GM18909 (cell line): ENCODE measurements around the gene YBX2.

Experiments
- ATAC-seq: cut with Tn5 transposase; IDR thresholded peaks from one replicate; pipeline ENCODE4 v1.9.1; 2021; ENCODE audit warnings: mild to moderate bottlenecking; ENCODE audit not compliant: unreplicated experiment, poor library complexity

YBX2 gene

GRCh38 chr17:7281074-7281952 lies 13.1 kb downstream of the YBX2 start, which contains the start of gene SLC2A4:
Gene SLC2A4, plus strand, starts transcription at chr17:7281718. Its CDS starts 217 bp downstream, at chr17:7281935.
- ATAC-seq, result peak; percentile 66

GRCh38 chr17:7280519-7281073 lies 13.8 kb downstream of the YBX2 start:
- peak; percentile 56 for ATAC-seq

- no peak for ATAC-seq
Measured at GRCh38 chr17:7279448-7279847, 15.0 kb downstream of the YBX2 start.

GRCh38 chr17:7266784-7267183 lies 27.7 kb downstream of the YBX2 start:
- ATAC-seq, result no peak

- ATAC-seq, result no peak
Measured at GRCh38 chr17:7263801-7264078, 30.7 kb downstream of the YBX2 start.

- ATAC-seq, result no peak
Measured at GRCh38 chr17:7262935-7263800, 31.3 kb downstream of the YBX2 start.

GRCh38 chr17:7262192-7262934 lies 32.1 kb downstream of the YBX2 start, which contains the start of gene CLDN7:
Gene CLDN7, minus strand, starts transcription at chr17:7262478. Its CDS starts 435 bp downstream, at chr17:7262043.
- ATAC-seq, result no peak

GRCh38 chr17:7261379-7262191 lies 32.9 kb downstream of the YBX2 start:
- no peak for ATAC-seq

GRCh38 chr17:7260651-7261378 lies 33.6 kb downstream of the YBX2 start:
- ATAC-seq, result no peak

GRCh38 chr17:7260151-7260550 lies 34.3 kb downstream of the YBX2 start:
- no peak for ATAC-seq

- ATAC-seq, result no peak
Measured at GRCh38 chr17:7259555-7259889, 34.9 kb downstream of the YBX2 start.

- no peak for ATAC-seq
Measured at GRCh38 chr17:7258731-7259554, 35.5 kb downstream of the YBX2 start.

GRCh38 chr17:7256766-7257456 lies 37.5 kb downstream of the YBX2 start:
- ATAC-seq, result no peak

GRCh38 chr17:7254511-7254910 lies 39.9 kb downstream of the YBX2 start:
- no peak for ATAC-seq

- no peak for ATAC-seq
Measured at GRCh38 chr17:7253082-7253481, 41.4 kb downstream of the YBX2 start.

GRCh38 chr17:7252176-7253043 lies 42.0 kb downstream of the YBX2 start, which contains the start of gene ELP5:
Gene ELP5, plus strand, starts transcription at chr17:7252215. Its CDS starts 336 bp downstream, at chr17:7252551.
- ATAC-seq, result peak; percentile 63
